Panc1 (cell line): ENCODE data around the gene ADGRG3. TPM values are rescaled to one million over a fixed set of nuclear protein-coding genes. Genes with fewer than 3 reads are reported as not detected.

Experiments used
- ATAC-seq: fragments of 200-7000 bp; cut with Tn5 transposase; 2 replicates; pipeline ENCODE4 v1.9.1; 2020; ENCODE audit warnings: mild to moderate bottlenecking, moderate library complexity
- BruUV-seq: library from RNA; stranded (reverse); fragments of 400-500 nt; replicated peaks from 2 replicates; lab custom pipeline; 2021; lab: Mats Ljungman, UMichigan
- CTCF ChIA-PET: fragments of 300-600 bp; sonication (Branson Sonifier 250); formaldehyde crosslinking; loops from one replicate; lab custom pipeline; 2022; ENCODE audit warnings: antibody characterized with exemption; lab: Charles Lee
- POLR2A ChIA-PET: fragments of 300-600 bp; sonication (Branson Sonifier 250); formaldehyde crosslinking; loops from one replicate; lab custom pipeline; 2022; ENCODE audit warnings: antibody characterized with exemption; lab: Charles Lee
- DNase-seq: peaks from one replicate; pipeline ENCODE4 v3.0.0-alpha.2; 2010; ENCODE audit warnings: low read depth, low spot score
- H3K27ac ChIP-seq: 2 replicates; pipeline ENCODE4 v1.5.1; 2011; ENCODE audit warnings: mild to moderate bottlenecking, low read length, inconsistent platforms
- H3K27me3 ChIP-seq: fragments of 200-500 bp; sonication (Bioruptor generic); 2 replicates; pipeline ENCODE4 v1.6.0; 2014; ENCODE audit warnings: low read length, inconsistent platforms; ENCODE audit not compliant: control insufficient read depth, insufficient read depth
- H3K36me3 ChIP-seq: fragments of 200-500 bp; sonication (Bioruptor generic); 2 replicates; pipeline ENCODE4 v1.5.1; 2014; ENCODE audit warnings: inconsistent platforms, mild to moderate bottlenecking, low read length, moderate library complexity; ENCODE audit not compliant: control insufficient read depth, insufficient read depth
- H3K4me1 ChIP-seq: 2 replicates; pipeline ENCODE4 v1.5.1; 2011; ENCODE audit warnings: inconsistent platforms, mild to moderate bottlenecking, low read length, moderate library complexity; ENCODE audit not compliant: control insufficient read depth, insufficient read depth
- H3K4me3 ChIP-seq, 2 experiments: 2 replicates each; pipeline ENCODE4 v1.5.1; 2011 to 2012; ENCODE audit warnings: low read depth in 2 of 2, low read length in 2 of 2, mild to moderate bottlenecking in 2 of 2, inconsistent platforms in 1 of 2, moderate library complexity in 1 of 2
- H3K9me3 ChIP-seq: fragments of 200-500 bp; sonication (Bioruptor generic); 2 replicates; pipeline ENCODE4 v1.5.1; 2014; ENCODE audit warnings: low read depth, mild to moderate bottlenecking, inconsistent platforms, low read length, moderate library complexity; ENCODE audit not compliant: control insufficient read depth, insufficient read depth
- CTCF ChIP-seq: fragments of 450-650 bp; IDR thresholded peaks from 2 replicates; pipeline ENCODE4 v1.5.1; 2017; ENCODE audit warnings: mild to moderate bottlenecking
- POLR2AphosphoS5 ChIP-seq: IDR thresholded peaks from 2 replicates; pipeline ENCODE4 v1.6.1; 2012; ENCODE audit warnings: mild to moderate bottlenecking, low read depth, low read length, moderate library complexity
- REST ChIP-seq, 2 experiments: IDR thresholded peaks; 2 replicates each; pipeline ENCODE4 v1.6.1; 2011 to 2012; ENCODE audit warnings: low read depth in 2 of 2, control low read depth in 1 of 2, low read length in 1 of 2, mild to moderate bottlenecking in 1 of 2, moderate library complexity in 1 of 2; ENCODE audit not compliant: insufficient read depth in 1 of 2
- SIN3A ChIP-seq: IDR thresholded peaks from 2 replicates; pipeline ENCODE4 v1.6.1; 2012; ENCODE audit warnings: low read depth, mild to moderate bottlenecking, low read length, moderate library complexity, borderline replicate concordance; ENCODE audit not compliant: insufficient read depth
- TCF7L2 ChIP-seq: IDR thresholded peaks from 2 replicates; pipeline ENCODE4 v1.6.1; 2011; ENCODE audit warnings: mild to moderate bottlenecking, low read depth, low read length, inconsistent platforms
- in situ Hi-C: cut with HindIII; loops from 2 replicates; pipeline ENCODE4 v1.10.0; 2016; ENCODE audit warnings: low sequenced_read_pairs, low pct_unique_long_range_greater_than_20kb
- intact Hi-C: fragments of 100-400 bp; cut with micrococcal nuclease; formaldehyde crosslinking; loops from one replicate; pipeline ENCODE4 v1.10.0; 2022; ENCODE audit not compliant: unreplicated experiment
- total RNA-seq: library from RNA; stranded (reverse); gene quantifications from one replicate; pipeline ENCODE4 v1.2.1, GENCODE V29; 2021; ENCODE audit not compliant: unreplicated experiment

The ADGRG3 gene
- total RNA-seq, 1 experiment from 2014 or later = not detected

GRCh38 chr16:57704011-57704904, 36.2 kb downstream of the ADGRG3 start:
- ChIA-PET CTCF (no interaction called here), POLR2A (interaction anchor here (0.6 kb wide), 1 partner anchor 99 kb away, joined by 5 read pairs; no protein-coding TSS in a partner anchor)
- no peak overlapping the region for H3K27ac ChIP-seq
- intact Hi-C loops (no loop called here), in situ Hi-C loops (no loop called here)
- no peaks in the 10 kb centered on the region for H3K27me3 ChIP-seq
- TF ChIP-seq POLR2AphosphoS5 (no peak), CTCF (no peak), TCF7L2 (no peak), SIN3A (no peak), REST (IDR thresholded peaks at IDR 0.05; ENCODE audit: insufficient read depth in 1 of 2, low read depth in 2 of 2, low read length in 1 of 2) (no peak)
- H3K9me3 ChIP-seq = no peaks in the 10 kb centered on the region
- no peak for ATAC-seq
- no peak overlapping the region for H3K4me3 ChIP-seq
- no TSS peak for BruUV-seq
- DNase-seq = no peak
- no peaks in the 10 kb centered on the region for H3K36me3 ChIP-seq
- no peaks in the 10 kb centered on the region for H3K4me1 ChIP-seq

GRCh38 chr16:57704905-57705852, 37.1 kb downstream of the ADGRG3 start:
- no peaks in the 10 kb centered on the region for H3K36me3 ChIP-seq
- intact Hi-C loops = no loop called here
- no peak for ATAC-seq
- H3K4me3 ChIP-seq = no peak overlapping the region
- no peaks in the 10 kb centered on the region for H3K9me3 ChIP-seq
- no peaks in the 10 kb centered on the region for H3K4me1 ChIP-seq
- ChIA-PET POLR2A (no interaction called here), CTCF (no interaction called here)
- DNase-seq = no peak
- H3K27me3 ChIP-seq = no peaks in the 10 kb centered on the region; the same call in 1 of the 2 replicates
- H3K27ac ChIP-seq = no peak overlapping the region
- in situ Hi-C loops = no loop called here
- no TSS peak for BruUV-seq
- TF ChIP-seq TCF7L2 (no peak), SIN3A (no peak), REST (IDR thresholded peaks at IDR 0.05; ENCODE audit: insufficient read depth in 1 of 2, low read depth in 2 of 2, low read length in 1 of 2) (no peak)
